ENCODE measurements around the gene C1QL4. TPM values are rescaled to one million over a fixed set of nuclear protein-coding genes. Genes with fewer than 3 reads are reported as not detected.
A peak's percentile ranks its signal among the peaks of the same experiment; 100 is the strongest.
"Not testable (repeated sequence)": the region's sequence is repeated elsewhere in the genome, so short reads cannot be mapped to it uniquely, and the experiment has no call there.

The C1QL4 gene
- total RNA-seq, 1 donor from 2014 or later, result not detected

DNA sequence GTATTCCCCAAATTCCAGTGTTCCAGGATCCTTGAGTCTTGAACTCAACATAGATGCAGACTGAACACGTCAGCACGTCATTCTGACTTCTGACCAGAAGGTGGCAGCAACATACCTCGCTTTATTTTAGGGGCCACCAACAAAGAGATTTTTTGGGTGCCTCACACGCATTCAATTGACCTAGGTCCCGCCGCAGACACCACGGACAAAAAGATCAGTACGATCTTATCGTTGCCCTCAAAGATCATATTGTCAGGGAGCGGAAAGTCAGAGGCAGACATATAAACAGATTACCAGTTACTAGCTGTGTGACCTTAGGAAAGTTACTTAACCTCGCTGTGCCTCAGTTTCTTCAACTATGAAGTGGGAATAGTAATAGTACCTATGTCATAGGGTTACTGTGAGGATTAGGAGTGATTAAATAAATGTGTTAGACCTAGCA lies 48.6 kb downstream of the C1QL4 start:
- DNase-seq (no peak), ATAC-seq (peak; percentile 55 to 73)
- Histone ChIP-seq H3K4me3 (no peak overlapping the region), H3K4me1 (peaks cover 11% of the 10 kb centered on the region), H3K27ac (no peak overlapping the region), H3K36me3 (no peaks in the 10 kb centered on the region), H3K27me3 (ENCODE audit: low read depth) (peaks cover 16% of the 10 kb centered on the region), H3K9me3 (no peaks in the 10 kb centered on the region)
- intact Hi-C loops (cut with DNase I), result no loop called here
- TF ChIP-seq, protein P1, sequence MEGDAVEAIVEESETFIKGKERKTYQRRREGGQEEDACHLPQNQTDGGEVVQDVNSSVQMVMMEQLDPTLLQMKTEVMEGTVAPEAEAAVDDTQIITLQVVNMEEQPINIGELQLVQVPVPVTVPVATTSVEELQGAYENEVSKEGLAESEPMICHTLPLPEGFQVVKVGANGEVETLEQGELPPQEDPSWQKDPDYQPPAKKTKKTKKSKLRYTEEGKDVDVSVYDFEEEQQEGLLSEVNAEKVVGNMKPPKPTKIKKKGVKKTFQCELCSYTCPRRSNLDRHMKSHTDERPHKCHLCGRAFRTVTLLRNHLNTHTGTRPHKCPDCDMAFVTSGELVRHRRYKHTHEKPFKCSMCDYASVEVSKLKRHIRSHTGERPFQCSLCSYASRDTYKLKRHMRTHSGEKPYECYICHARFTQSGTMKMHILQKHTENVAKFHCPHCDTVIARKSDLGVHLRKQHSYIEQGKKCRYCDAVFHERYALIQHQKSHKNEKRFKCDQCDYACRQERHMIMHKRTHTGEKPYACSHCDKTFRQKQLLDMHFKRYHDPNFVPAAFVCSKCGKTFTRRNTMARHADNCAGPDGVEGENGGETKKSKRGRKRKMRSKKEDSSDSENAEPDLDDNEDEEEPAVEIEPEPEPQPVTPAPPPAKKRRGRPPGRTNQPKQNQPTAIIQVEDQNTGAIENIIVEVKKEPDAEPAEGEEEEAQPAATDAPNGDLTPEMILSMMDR (IDR thresholded peaks at IDR 0.05), result peak; percentile 85

DNA sequence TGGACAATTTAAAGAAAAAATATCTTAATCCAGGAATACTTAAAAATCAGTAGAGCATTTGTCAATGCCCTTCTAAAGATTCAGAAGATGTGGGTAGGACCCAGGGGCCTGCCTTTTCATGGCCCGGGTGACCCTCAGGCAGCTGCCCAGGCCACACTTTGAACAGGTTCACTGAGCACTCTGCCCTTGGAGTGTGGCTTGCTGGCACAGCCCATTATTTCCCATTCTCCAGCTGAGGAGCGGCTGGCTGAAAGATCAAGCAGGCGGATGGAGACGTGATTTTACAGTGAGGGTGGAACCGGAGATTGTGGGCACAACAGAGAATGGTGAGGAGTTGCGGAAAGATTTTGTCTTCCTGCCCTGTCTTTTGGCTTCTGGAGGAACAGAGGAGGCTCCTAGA lies 49.1 kb downstream of the C1QL4 start:
- Histone ChIP-seq H3K36me3 (no peaks in the 10 kb centered on the region), H3K27ac (no peak overlapping the region), H3K4me1 (peaks cover 5% of the 10 kb centered on the region), H3K4me3 (no peak overlapping the region), H3K27me3 (ENCODE audit: low read depth) (peaks cover 16% of the 10 kb centered on the region), H3K9me3 (no peaks in the 10 kb centered on the region)
- intact Hi-C loops (cut with DNase I), result no loop called here
- DNase-seq (no peak), ATAC-seq (peak in 1 of 2 donors; percentile 6)
- TF ChIP-seq, protein P1 (IDR thresholded peaks at IDR 0.05), result no peak

DNA sequence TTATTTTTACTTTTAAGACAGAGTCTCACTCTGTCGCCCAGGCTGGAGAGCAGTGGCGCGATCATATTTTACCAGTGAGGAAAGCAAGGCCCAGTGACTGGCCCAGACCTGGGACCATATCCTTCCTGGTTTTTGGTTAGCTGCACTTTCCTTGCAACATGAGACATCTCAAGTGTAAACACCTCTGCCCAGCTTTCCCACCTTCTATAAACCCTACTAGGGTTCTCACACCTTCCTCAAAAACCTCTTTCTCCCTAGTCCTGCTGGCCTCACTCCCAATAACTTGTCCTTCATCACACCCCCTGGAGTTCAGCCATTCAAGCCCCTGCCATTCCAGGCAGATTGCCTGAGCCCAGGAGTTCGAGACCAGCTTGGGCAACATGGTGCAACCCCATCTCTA lies 52.3 kb downstream of the C1QL4 start:
- TF ChIP-seq, protein P1 (IDR thresholded peaks at IDR 0.05), result no peak
- Histone ChIP-seq H3K4me1 (peaks cover 7% of the 10 kb centered on the region), H3K4me3 (no peak overlapping the region), H3K9me3 (no peaks in the 10 kb centered on the region), H3K27ac (no peak overlapping the region), H3K27me3 (ENCODE audit: low read depth) (peaks cover 16% of the 10 kb centered on the region), H3K36me3 (no peaks in the 10 kb centered on the region)
- no peak for DNase-seq
- no peak for ATAC-seq
- intact Hi-C loops (cut with DNase I), result no loop called here

DNA sequence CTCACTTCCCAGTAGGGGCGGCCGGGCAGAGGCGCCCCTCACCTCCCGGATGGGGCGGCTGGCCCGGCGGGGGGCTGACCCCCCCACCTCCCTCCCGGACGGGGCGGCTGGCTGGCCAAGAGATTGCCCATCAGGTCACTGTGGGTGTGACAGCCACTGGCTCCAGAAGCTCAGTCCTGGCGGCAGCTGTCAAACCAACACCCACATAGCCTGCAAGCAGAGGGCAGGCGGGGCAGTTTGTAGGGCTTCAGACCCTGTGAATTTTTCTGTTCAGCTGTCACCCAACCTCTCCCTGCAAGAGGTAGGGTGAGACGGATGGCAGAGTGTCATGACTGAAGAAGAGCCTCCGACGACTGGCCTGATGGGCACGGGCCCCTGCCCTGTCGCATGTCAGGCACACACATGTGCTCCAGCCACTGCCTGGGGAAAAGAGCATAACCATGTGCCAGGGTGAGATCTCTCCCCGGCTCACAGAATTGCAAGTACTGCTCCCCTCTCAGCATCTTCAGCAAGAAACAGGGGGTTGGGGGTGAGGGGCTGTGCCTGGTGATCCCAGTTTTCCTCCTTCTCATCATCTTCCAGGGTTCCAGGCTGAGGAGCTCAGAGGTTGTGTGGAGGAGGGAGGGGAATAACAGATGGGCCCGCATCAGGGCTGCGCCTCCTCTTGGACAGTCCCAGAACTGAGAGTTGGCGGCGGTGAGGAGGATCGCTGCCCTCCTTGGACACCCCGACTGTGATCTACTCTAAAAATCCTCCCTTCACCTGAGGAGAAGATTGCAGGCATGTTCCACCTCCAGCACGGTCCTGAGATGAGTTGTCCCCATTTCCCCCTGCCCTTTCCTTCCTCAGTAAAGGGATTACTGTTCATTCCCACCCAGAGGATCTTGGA lies 53.2 kb downstream of the C1QL4 start:
- Histone ChIP-seq H3K4me1 (peaks cover 12% of the 10 kb centered on the region), H3K27ac (no peak overlapping the region), H3K27me3 (ENCODE audit: low read depth) (peaks cover 16% of the 10 kb centered on the region), H3K4me3 (no peak overlapping the region), H3K9me3 (no peaks in the 10 kb centered on the region), H3K36me3 (no peaks in the 10 kb centered on the region)
- ATAC-seq, result no peak
- no peak for DNase-seq
- intact Hi-C loops (cut with DNase I), result no loop called here
- TF ChIP-seq, protein P1 (IDR thresholded peaks at IDR 0.05), result no peak

DNA sequence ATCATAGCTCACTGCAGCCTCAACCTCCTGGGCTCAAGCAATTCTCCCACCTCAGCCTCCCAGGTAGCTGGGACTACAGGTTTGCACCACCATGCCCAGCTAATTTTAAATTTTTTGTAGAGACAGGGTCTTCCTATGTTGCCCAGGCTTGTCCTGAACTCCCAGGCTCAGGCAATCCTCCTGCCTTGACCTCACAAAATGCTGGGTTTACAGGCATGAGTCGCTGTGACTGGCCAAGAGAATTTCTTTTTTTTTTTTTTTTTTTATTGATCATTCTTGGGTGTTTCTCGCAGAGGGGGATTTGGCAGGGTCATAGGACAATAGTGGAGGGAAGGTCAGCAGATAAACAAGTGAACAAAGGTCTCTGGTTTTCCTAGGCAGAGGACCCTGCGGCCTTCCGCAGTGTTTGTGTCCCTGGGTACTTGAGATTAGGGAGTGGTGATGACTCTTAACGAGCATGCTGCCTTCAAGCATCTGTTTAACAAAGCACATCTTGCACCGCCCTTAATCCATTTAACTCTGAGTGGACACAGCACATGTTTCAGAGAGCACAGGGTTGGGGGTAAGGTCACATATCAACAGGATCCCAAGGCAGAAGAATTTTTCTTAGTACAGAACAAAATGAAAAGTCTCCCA lies 54.1 kb downstream of the C1QL4 start:
- intact Hi-C loops (cut with DNase I); DNase-seq: not testable (repeated sequence)

More for the DNA sequence above, 54.1 kb downstream of the C1QL4 start:
- not testable (repeated sequence) for H3K36me3 ChIP-seq, H3K4me3 ChIP-seq, H3K9me3 ChIP-seq, H3K27ac ChIP-seq, ATAC-seq
- Histone ChIP-seq H3K27me3 (ENCODE audit: low read depth) (peaks cover 15% of the 10 kb centered on the region), H3K4me1 (peaks cover 12% of the 10 kb centered on the region)

Other genes with a start within 250 kb of the C1QL4 start
- gene DHH, start 242.4 kb downstream of the C1QL4 start, total RNA-seq, result 1.5 TPM
- 61.7 TPM for gene LMBR1L, start 226.3 kb downstream of the C1QL4 start, total RNA-seq
- gene TUBA1B, start 205.8 kb downstream of the C1QL4 start, total RNA-seq, result 575 TPM
- gene TUBA1A, start 148.1 kb downstream of the C1QL4 start, total RNA-seq, result 120 TPM
- gene TUBA1C, start 72.1 kb downstream of the C1QL4 start, total RNA-seq, result 96.0 TPM
- gene PRPH, start 42.0 kb downstream of the C1QL4 start, total RNA-seq, result 1.0 TPM
- gene TROAP, start 13.9 kb downstream of the C1QL4 start, total RNA-seq, result 1.4 TPM
- gene DNAJC22, start 9.7 kb upstream of the C1QL4 start, total RNA-seq, result 0.18 TPM
- gene SPATS2, start 30.3 kb upstream of the C1QL4 start, total RNA-seq, result 17.3 TPM
- gene KCNH3, start 201.8 kb upstream of the C1QL4 start, total RNA-seq, result 2.3 TPM
- 50.0 TPM for gene MCRS1, start 231.0 kb upstream of the C1QL4 start, total RNA-seq